Astrocyte of the cerebellum (primary cell): ENCODE data around the gene CDK14.

ENCODE experiments used
- DNase-seq: peaks from one replicate; pipeline ENCODE4 v3.0.0-alpha.2; 2011; ENCODE audit warnings: low read depth
- H3K4me3 ChIP-seq: 2 replicates; pipeline ENCODE4 v1.5.1; 2011; ENCODE audit warnings: mild to moderate bottlenecking, low read depth, low read length, moderate library complexity
- in situ Hi-C: cut with HindIII; loops from 2 replicates; pipeline ENCODE4 v1.10.0; 2017; ENCODE audit warnings: low sequenced_read_pairs
- TF ChIP-seq, protein P1 (sequence below): IDR thresholded peaks from 2 replicates; pipeline ENCODE4 v1.5.1; 2012; ENCODE audit warnings: low read length, low read depth, moderate library complexity, mild to moderate bottlenecking; ENCODE audit errors: missing control alignments

Gene CDK14

GRCh38 chr7:91251877-91252276 is 655.8 kb downstream of the CDK14 start:
- TF ChIP-seq, protein P1, sequence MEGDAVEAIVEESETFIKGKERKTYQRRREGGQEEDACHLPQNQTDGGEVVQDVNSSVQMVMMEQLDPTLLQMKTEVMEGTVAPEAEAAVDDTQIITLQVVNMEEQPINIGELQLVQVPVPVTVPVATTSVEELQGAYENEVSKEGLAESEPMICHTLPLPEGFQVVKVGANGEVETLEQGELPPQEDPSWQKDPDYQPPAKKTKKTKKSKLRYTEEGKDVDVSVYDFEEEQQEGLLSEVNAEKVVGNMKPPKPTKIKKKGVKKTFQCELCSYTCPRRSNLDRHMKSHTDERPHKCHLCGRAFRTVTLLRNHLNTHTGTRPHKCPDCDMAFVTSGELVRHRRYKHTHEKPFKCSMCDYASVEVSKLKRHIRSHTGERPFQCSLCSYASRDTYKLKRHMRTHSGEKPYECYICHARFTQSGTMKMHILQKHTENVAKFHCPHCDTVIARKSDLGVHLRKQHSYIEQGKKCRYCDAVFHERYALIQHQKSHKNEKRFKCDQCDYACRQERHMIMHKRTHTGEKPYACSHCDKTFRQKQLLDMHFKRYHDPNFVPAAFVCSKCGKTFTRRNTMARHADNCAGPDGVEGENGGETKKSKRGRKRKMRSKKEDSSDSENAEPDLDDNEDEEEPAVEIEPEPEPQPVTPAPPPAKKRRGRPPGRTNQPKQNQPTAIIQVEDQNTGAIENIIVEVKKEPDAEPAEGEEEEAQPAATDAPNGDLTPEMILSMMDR: no peak
- H3K4me3 ChIP-seq: no peak overlapping the region
- no peak for DNase-seq
- in situ Hi-C loops: no loop called here
